CD14-positive monocyte (primary cell): ENCODE results near the gene GYG2. TPM values are rescaled to one million over a fixed set of nuclear protein-coding genes. Genes with fewer than 3 reads are reported as not detected.

Experiments
- DNase-seq, 3 donors: peaks; one replicate each; pipeline ENCODE4 v3.0.0-alpha.2; 2011 to 2022
- H2AFZ ChIP-seq: 2 replicates; pipeline ENCODE4 v1.6.0; 2012; ENCODE audit warnings: mild to moderate bottlenecking, low read depth, low read length, inconsistent platforms; ENCODE audit not compliant: insufficient read depth, poor library complexity, severe bottlenecking
- H3K27ac ChIP-seq, 2 donors: 1 replicate in 1 of 2; 2 replicates in 1 of 2; pipeline ENCODE4 v1.5.1; 2012 to 2013; ENCODE audit warnings: low read length in 2 of 2, control low read depth in 1 of 2, inconsistent platforms in 1 of 2, low read depth in 1 of 2, mild to moderate bottlenecking in 1 of 2
- H3K27me3 ChIP-seq, 2 donors: one replicate each; pipeline versions ENCODE4 v1.6.0 to v1.6.1; 2011 to 2013; ENCODE audit warnings: low read length in 2 of 2; ENCODE audit not compliant: control insufficient read depth in 2 of 2, insufficient read depth in 2 of 2
- H3K36me3 ChIP-seq, 2 donors: replicated peaks in 1 of 2; 1 replicate in 1 of 2; 2 replicates in 1 of 2; pipeline versions ENCODE4 v1.5.1 to v1.6.1; 2012 to 2013; ENCODE audit warnings: low read length in 2 of 2, control low read depth in 1 of 2, inconsistent platforms in 1 of 2, mild to moderate bottlenecking in 1 of 2; ENCODE audit not compliant: insufficient read depth in 2 of 2, control insufficient read depth in 1 of 2
- H3K4me1 ChIP-seq, 2 donors: 1 replicate in 1 of 2; 2 replicates in 1 of 2; pipeline versions ENCODE4 v1.5.1 to v1.6.1; 2012 to 2013; ENCODE audit warnings: low read length in 2 of 2, control low read depth in 1 of 2, inconsistent platforms in 1 of 2, mild to moderate bottlenecking in 1 of 2, moderate library complexity in 1 of 2; ENCODE audit not compliant: insufficient read depth in 2 of 2, control insufficient read depth in 1 of 2
- H3K4me2 ChIP-seq: replicated peaks from 2 replicates; pipeline ENCODE3; 2012; ENCODE audit warnings: low read length, moderate library complexity, mild to moderate bottlenecking; ENCODE audit not compliant: poor library complexity, severe bottlenecking; ENCODE audit errors: extremely low read depth
- H3K4me3 ChIP-seq, 3 experiments: fragments of 200-600 bp in 1 of 3; sonication (generic) in 1 of 3; replicated peaks in 1 of 3; 1 replicate in 2 of 3; 2 replicates in 1 of 3; pipeline ENCODE4 v1.5.1; 2011 to 2013; ENCODE audit warnings: low read length in 3 of 3, mild to moderate bottlenecking in 3 of 3, control low read depth in 2 of 3, low read depth in 2 of 3, inconsistent platforms in 1 of 3, moderate library complexity in 1 of 3
- H3K79me2 ChIP-seq: 2 replicates; pipeline ENCODE4 v1.6.0; 2012; ENCODE audit warnings: mild to moderate bottlenecking, control low read depth, inconsistent platforms, low read length, moderate library complexity; ENCODE audit not compliant: insufficient read depth
- H3K9ac ChIP-seq: 2 replicates; pipeline ENCODE4 v1.6.0; 2017; ENCODE audit warnings: low read length, mild to moderate bottlenecking; ENCODE audit not compliant: insufficient read depth, poor library complexity, severe bottlenecking
- H3K9me3 ChIP-seq, 2 donors: replicated peaks in 1 of 2; 1 replicate in 1 of 2; 2 replicates in 1 of 2; pipeline versions ENCODE4 v1.5.1 to v1.6.1; 2012 to 2013; ENCODE audit warnings: low read length in 2 of 2, control low read depth in 1 of 2; ENCODE audit not compliant: control insufficient read depth in 1 of 2, insufficient read depth in 1 of 2
- H4K20me1 ChIP-seq: 2 replicates; pipeline ENCODE4 v1.6.0; 2012; ENCODE audit warnings: mild to moderate bottlenecking, low read length, control low read depth, moderate library complexity; ENCODE audit not compliant: insufficient read depth
- H3K27ac Mint-ChIP-seq, 7 donors: one replicate each; pipeline ENCODE4 v1.8.0; 2020; ENCODE audit warnings: mild to moderate bottlenecking in 7 of 7, mixed read lengths in 7 of 7, moderate library complexity in 6 of 7, inconsistent platforms in 2 of 7
- H3K27me3 Mint-ChIP-seq, 3 donors: one replicate each; pipeline ENCODE4 v1.8.0; 2021 to 2022; ENCODE audit warnings: low read depth in 3 of 3, mild to moderate bottlenecking in 3 of 3, mixed read lengths in 3 of 3, moderate library complexity in 3 of 3, inconsistent platforms in 1 of 3
- H3K36me3 Mint-ChIP-seq, 2 donors: one replicate each; pipeline ENCODE4 v1.8.0; 2020; ENCODE audit warnings: mixed read lengths in 2 of 2, inconsistent platforms in 1 of 2, mild to moderate bottlenecking in 1 of 2
- H3K4me1 Mint-ChIP-seq: one replicate; pipeline ENCODE4 v1.8.0; 2020; ENCODE audit warnings: mild to moderate bottlenecking, mixed read lengths
- H3K4me3 Mint-ChIP-seq, 2 donors: one replicate each; pipeline ENCODE4 v1.8.0; 2020; ENCODE audit warnings: mild to moderate bottlenecking in 2 of 2, mixed read lengths in 2 of 2, moderate library complexity in 1 of 2
- H3K9me3 Mint-ChIP-seq, 7 donors: one replicate each; pipeline ENCODE4 v1.8.0; 2020 to 2022; ENCODE audit warnings: mixed read lengths in 7 of 7, mild to moderate bottlenecking in 6 of 7, moderate library complexity in 6 of 7, inconsistent platforms in 2 of 7
- CTCF ChIP-seq: fragments of 200-600 bp; IDR thresholded peaks from one replicate; pipeline ENCODE4 v1.8.0; 2022; ENCODE audit warnings: antibody characterized with exemption, mild to moderate bottlenecking
- WGBS: methylation state at CpG from one replicate; pipeline ENCODE4 v1.1.5; 2013; ENCODE audit warnings: missing lambda C conversion rate; ENCODE audit not compliant: insufficient coverage; 5-methylcytosine and 5-hydroxymethylcytosine counted together
- intact Hi-C, 2 donors: fragments of 100-400 bp; cut with micrococcal nuclease; formaldehyde crosslinking; loops; one replicate each; pipeline versions ENCODE4 v1.15.0 to v1.15.1; 2023
- polyA plus RNA-seq, 3 donors: library from polyadenylated mRNA; depleted of rRNA in 1 of 3; unstranded in 2 of 3; stranded (reverse) in 1 of 3; fragments of 300-500 nt in 2 of 3; fragments of >200 nt in 1 of 3; fragmentation: Illumina TruSeq in 2 of 3; gene quantifications; 1 replicate in 2 of 3; 2 replicates in 1 of 3; pipeline ENCODE4 v1.2.3, GENCODE V29; 2012 to 2021

GYG2 gene
- polyA plus RNA-seq, 3 donors = not detected

GRCh38 chrX:2831471-2832228, 2.9 kb downstream of the GYG2 start:
- Mint-ChIP-seq H3K27me3 (peaks cover 15 to 26% (median 23%) of the 10 kb centered on the region in 3 donors), H3K36me3 (no peaks in the 10 kb centered on the region), H3K27ac (no peak overlapping the region), H3K4me3 (no peak overlapping the region), H3K4me1 (no peaks in the 10 kb centered on the region), H3K9me3 (peaks cover under 1 to 10% (median 8%) of the 10 kb centered on the region in 7 donors)
- H3K9ac ChIP-seq = no peak overlapping the region
- H3K27me3 ChIP-seq = peaks cover 22 to 27% of the 10 kb centered on the region in 2 donors
- no peak overlapping the region for H3K4me2 ChIP-seq
- H3K4me3 ChIP-seq = no peak overlapping the region
- no peak overlapping the region for H3K27ac ChIP-seq
- no peak for TF ChIP-seq CTCF
- no peak overlapping the region for H2AFZ ChIP-seq
- WGBS = 100% methylated on average over 2 of the region's 14 CpGs
- peaks cover 0 to 11% of the 10 kb centered on the region in 2 donors for H3K9me3 ChIP-seq
- H3K36me3 ChIP-seq = no peaks in the 10 kb centered on the region
- H3K79me2 ChIP-seq = no peaks in the 10 kb centered on the region
- no peak for DNase-seq
- intact Hi-C loops = no loop called here
- peaks cover 0 to 6% of the 10 kb centered on the region in 2 donors for H3K4me1 ChIP-seq
- H4K20me1 ChIP-seq = no peaks in the 10 kb centered on the region

GRCh38 chrX:2837961-2838360, 9.2 kb downstream of the GYG2 start:
- no peaks in the 10 kb centered on the region for H3K79me2 ChIP-seq
- Mint-ChIP-seq H3K4me3 (peak overlapping the region in 1 of 2 donors; percentile 57), H3K27me3 (peaks cover 0 to 12% (median 0%) of the 10 kb centered on the region in 3 donors), H3K36me3 (no peaks in the 10 kb centered on the region), H3K27ac (peak overlapping the region in 1 of 7 donors; percentile 70), H3K4me1 (no peaks in the 10 kb centered on the region), H3K9me3 (peaks cover 13 to 36% (median 20%) of the 10 kb centered on the region in 7 donors)
- no peak for DNase-seq
- no peaks in the 10 kb centered on the region for H3K4me1 ChIP-seq
- H3K27me3 ChIP-seq = no peaks in the 10 kb centered on the region
- H3K36me3 ChIP-seq = no peaks in the 10 kb centered on the region
- no peak overlapping the region for H3K4me2 ChIP-seq
- no CpG with 5 or more reads among the region's 2 CpGs for WGBS
- H3K9ac ChIP-seq = no peak overlapping the region
- H3K9me3 ChIP-seq = peaks cover 0 to 7% of the 10 kb centered on the region in 2 donors
- no peak overlapping the region for H2AFZ ChIP-seq
- H4K20me1 ChIP-seq = no peaks in the 10 kb centered on the region
- TF ChIP-seq CTCF = no peak
- H3K4me3 ChIP-seq = no peak overlapping the region
- H3K27ac ChIP-seq = no peak overlapping the region
- intact Hi-C loops = no loop called here
